ENCODE results near the gene GSX1. TPM values are rescaled to one million over a fixed set of nuclear protein-coding genes. Genes with fewer than 3 reads are reported as not detected.

The GSX1 gene
- total RNA-seq, 4 donors from 2014 or later, result not detected

- TF ChIP-seq EP300 (IDR thresholded peaks at IDR 0.05), result no peak
- TF ChIP-seq POLR2AphosphoS5 (IDR thresholded peaks at IDR 0.05), result no peak
- no peak for TF ChIP-seq POLR2A (IDR thresholded peaks at IDR 0.05)
- TF ChIP-seq CTCF (IDR thresholded peaks at IDR 0.05), result no peak
- no peak for DNase-seq (ENCODE audit: low spot score in 2 of 2)
- peaks cover 45% of the 10 kb centered on the region for H3K4me1 ChIP-seq
Measured at GRCh38 chr13:27794368-27794691, 2.0 kb downstream of the GSX1 start.

GRCh38 chr13:27794921-27795717, 2.8 kb downstream of the GSX1 start:
- peaks cover 99% of the 10 kb centered on the region for H3K27me3 ChIP-seq
- no peak overlapping the region for H3K27ac ChIP-seq
- no peak overlapping the region for H3K4me3 ChIP-seq
- peaks cover 37% of the 10 kb centered on the region for H3K4me1 ChIP-seq
- 7% methylated on average over 29 of the region's 44 CpGs for WGBS
- H3K9me3 ChIP-seq, result no peaks in the 10 kb centered on the region
- TF ChIP-seq CTCF (IDR thresholded peaks at IDR 0.05) (no peak), POLR2AphosphoS5 (IDR thresholded peaks at IDR 0.05) (no peak), EP300 (IDR thresholded peaks at IDR 0.05) (no peak), POLR2A (IDR thresholded peaks at IDR 0.05) (no peak)
- DNase-seq (ENCODE audit: low spot score in 2 of 2), result no peak
- no peaks in the 10 kb centered on the region for H3K36me3 ChIP-seq

More at GRCh38 chr13:27794368-27794691, 2.0 kb downstream of the GSX1 start:
- peaks cover 99% of the 10 kb centered on the region for H3K27me3 ChIP-seq
- H3K9me3 ChIP-seq, result no peaks in the 10 kb centered on the region
- 9% methylated on average over 11 of the region's 11 CpGs for WGBS
- H3K27ac ChIP-seq, result no peak overlapping the region
- no peak overlapping the region for H3K4me3 ChIP-seq
- H3K36me3 ChIP-seq, result no peaks in the 10 kb centered on the region

GRCh38 chr13:27795718-27796019, 3.4 kb downstream of the GSX1 start:
- no peaks in the 10 kb centered on the region for H3K36me3 ChIP-seq
- peaks cover 31% of the 10 kb centered on the region for H3K4me1 ChIP-seq
- H3K4me3 ChIP-seq, result no peak overlapping the region
- 12% methylated on average over 6 of the region's 6 CpGs for WGBS
- TF ChIP-seq POLR2AphosphoS5 (IDR thresholded peaks at IDR 0.05) (no peak), POLR2A (IDR thresholded peaks at IDR 0.05) (no peak), CTCF (IDR thresholded peaks at IDR 0.05) (no peak), EP300 (IDR thresholded peaks at IDR 0.05) (no peak)
- H3K27me3 ChIP-seq, result peaks cover 99% of the 10 kb centered on the region
- H3K9me3 ChIP-seq, result no peaks in the 10 kb centered on the region
- H3K27ac ChIP-seq, result no peak overlapping the region
- no peak for DNase-seq (ENCODE audit: low spot score in 2 of 2)

- TF ChIP-seq POLR2A (IDR thresholded peaks at IDR 0.05) (no peak), POLR2AphosphoS5 (IDR thresholded peaks at IDR 0.05) (no peak), EP300 (IDR thresholded peaks at IDR 0.05) (no peak), CTCF (IDR thresholded peaks at IDR 0.05) (no peak)
- Histone ChIP-seq H3K27me3 (peaks cover 98% of the 10 kb centered on the region), H3K27ac (no peak overlapping the region), H3K4me3 (no peak overlapping the region), H3K36me3 (no peaks in the 10 kb centered on the region), H3K4me1 (peaks cover 21% of the 10 kb centered on the region), H3K9me3 (no peaks in the 10 kb centered on the region)
- DNase-seq (ENCODE audit: low spot score in 2 of 2), result peak in 1 of 2 donors; percentile 19
- 0% methylated on average over 3 of the region's 24 CpGs for WGBS
Measured at GRCh38 chr13:27796544-27797227, 4.4 kb downstream of the GSX1 start.

- TF ChIP-seq POLR2A (IDR thresholded peaks at IDR 0.05) (no peak), POLR2AphosphoS5 (IDR thresholded peaks at IDR 0.05) (no peak), CTCF (IDR thresholded peaks at IDR 0.05) (no peak), EP300 (IDR thresholded peaks at IDR 0.05) (no peak)
- 6% methylated on average over 18 of the region's 24 CpGs for WGBS
- Histone ChIP-seq H3K27me3 (peaks cover 98% of the 10 kb centered on the region), H3K4me1 (peaks cover 16% of the 10 kb centered on the region), H3K9me3 (no peaks in the 10 kb centered on the region), H3K4me3 (no peak overlapping the region), H3K27ac (no peak overlapping the region), H3K36me3 (no peaks in the 10 kb centered on the region)
- DNase-seq (ENCODE audit: low spot score in 2 of 2), result peak in 1 of 2 donors; percentile 25
Measured at GRCh38 chr13:27797228-27797624, 4.9 kb downstream of the GSX1 start.
